GM19397 (cell line): ENCODE data around the gene C1QL4.

Source experiments
- ATAC-seq: cut with Tn5 transposase; IDR thresholded peaks from one replicate; pipeline ENCODE4 v1.9.1; 2021; ENCODE audit warnings: mild to moderate bottlenecking, moderate library complexity; ENCODE audit not compliant: unreplicated experiment

C1QL4 gene

DNA sequence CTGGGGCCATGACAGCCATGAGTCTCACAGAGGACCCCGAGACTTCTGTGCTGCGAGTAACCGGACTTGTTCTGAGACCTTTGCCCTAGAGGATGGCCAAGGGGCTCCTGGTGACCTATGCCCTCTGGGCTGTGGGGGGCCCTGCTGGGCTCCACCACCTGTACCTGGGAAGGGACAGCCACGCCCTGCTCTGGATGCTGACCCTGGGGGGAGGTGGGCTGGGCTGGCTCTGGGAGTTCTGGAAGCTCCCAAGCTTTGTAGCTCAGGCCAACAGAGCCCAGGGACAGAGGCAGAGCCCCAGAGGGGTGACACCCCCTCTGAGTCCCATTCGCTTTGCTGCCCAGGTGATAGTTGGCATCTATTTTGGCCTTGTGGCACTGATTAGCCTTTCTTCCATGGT, 11.8 kb upstream of the C1QL4 start:
- ATAC-seq, result no peak

DNA sequence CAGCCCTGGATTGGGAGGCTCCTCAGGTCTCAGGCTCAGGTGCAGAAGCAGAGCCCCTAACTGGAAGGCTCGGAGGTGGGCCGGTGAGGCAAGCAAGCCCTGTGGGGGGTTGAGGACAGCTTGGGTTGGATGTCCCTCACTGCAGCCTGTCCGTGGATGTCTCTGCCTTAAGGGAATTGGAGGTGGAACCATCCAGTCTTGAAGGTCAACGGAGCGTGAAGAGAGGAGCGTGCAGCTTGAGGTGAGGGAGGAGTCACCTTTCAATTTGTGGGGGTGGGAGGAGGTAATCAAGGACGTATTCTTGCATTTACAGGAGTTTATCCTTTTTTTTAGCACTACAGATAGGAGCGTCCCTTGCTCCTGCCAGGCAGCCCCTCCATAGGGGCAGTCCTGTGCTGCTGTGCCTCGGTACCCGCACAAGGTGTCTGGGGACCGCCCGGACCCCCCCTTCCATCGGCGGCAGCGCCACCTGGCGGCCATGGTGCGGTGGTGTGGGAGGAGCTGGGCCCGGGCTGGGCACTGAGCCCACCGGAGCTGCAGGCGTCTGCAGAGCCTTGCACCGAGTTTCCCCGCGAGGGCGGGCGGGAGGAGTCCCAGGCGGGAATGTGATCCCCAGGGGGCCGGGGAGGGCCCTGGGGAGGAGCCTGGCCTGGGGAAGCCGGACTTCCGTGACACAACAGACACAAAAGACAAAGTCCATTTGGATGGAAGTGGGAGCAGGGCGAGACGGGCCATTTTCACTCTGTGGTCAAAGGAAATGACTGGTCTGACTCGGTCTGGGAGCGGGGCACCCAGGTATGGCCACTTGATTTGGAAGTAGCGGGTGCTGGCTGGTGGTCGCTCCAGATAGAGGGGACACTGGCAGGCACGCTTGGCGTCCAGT, 10.6 kb upstream of the C1QL4 start:
- peak; percentile 45 for ATAC-seq

DNA sequence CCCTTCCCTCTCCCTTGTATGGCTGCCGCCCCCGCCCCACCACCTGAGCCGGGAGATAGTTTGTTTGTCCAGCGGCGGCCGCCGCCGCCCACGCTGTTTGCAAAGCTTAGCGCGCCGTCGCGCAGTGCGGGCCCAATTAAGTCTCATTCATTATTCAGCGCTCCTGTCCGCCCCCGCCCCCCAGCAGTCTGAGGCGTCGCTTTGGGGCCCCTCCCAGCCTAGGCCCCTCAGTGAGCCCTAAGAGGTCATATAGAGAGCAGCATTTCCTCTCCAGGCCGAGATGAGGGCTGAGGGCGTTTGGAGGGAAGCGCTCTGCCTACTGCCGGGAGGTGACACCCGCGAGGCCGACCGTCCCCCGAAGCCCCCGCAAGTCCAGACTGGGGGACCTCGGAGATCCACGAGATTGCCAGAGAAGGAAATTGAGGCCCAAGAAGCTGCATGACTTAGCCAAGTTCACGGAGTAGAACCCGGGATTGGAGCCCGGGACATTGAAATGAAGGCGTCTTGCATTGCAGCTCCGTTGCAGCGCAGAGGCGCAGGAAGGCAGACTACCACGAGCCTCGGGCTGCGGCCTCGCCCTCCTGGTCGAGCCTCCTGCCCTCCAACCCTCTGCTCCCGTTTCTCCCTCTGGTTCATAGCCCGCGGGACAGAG, 9.8 kb upstream of the C1QL4 start, which contains the start of gene DNAJC22:
TSS of gene DNAJC22 (plus strand) at position 230 of the 652 bp plus-strand sequence. CDS start 1,985 bp downstream, outside the sequence.
- no peak for ATAC-seq

DNA sequence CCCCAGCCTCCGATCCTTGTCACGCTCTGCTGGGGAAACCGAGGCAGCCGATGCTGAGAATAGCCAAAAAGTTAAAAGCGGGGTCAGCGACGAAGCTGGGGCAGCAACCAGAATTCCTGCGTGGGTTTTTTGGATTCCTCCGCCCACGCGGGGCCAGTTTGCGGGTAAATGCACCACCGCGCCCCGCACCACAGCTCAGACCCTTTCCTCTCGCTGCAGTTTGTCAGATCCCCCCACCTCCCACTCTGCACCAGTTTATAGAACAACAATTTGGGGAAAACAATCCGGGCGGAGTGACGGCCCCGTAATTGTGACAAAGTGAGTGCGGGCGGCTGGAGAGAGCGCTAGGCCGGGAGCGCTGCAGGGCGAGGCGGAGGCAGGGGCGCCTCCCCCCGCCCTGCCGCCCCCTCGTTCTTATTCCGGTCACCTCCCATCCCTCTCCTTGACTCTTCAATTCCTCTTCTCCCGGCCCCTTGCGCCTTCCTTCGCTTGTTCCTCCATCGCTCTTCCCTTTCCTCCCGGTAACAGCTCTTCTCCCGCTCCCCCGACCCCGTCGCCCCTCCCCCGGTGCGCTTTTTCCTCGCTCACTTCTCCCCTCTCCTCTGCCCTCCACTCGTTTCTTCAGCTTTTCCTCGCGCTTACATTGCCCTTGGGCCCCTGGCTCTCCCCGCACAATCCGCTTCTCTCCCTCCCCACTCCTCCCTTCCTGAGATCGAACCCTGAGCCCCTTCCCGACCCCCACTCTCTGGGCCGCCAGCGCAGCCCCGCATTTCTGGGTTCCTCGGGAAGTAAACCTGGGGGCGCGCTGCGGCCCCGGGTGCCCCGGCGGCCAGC, 9.1 kb upstream of the C1QL4 start:
- no peak for ATAC-seq

DNA sequence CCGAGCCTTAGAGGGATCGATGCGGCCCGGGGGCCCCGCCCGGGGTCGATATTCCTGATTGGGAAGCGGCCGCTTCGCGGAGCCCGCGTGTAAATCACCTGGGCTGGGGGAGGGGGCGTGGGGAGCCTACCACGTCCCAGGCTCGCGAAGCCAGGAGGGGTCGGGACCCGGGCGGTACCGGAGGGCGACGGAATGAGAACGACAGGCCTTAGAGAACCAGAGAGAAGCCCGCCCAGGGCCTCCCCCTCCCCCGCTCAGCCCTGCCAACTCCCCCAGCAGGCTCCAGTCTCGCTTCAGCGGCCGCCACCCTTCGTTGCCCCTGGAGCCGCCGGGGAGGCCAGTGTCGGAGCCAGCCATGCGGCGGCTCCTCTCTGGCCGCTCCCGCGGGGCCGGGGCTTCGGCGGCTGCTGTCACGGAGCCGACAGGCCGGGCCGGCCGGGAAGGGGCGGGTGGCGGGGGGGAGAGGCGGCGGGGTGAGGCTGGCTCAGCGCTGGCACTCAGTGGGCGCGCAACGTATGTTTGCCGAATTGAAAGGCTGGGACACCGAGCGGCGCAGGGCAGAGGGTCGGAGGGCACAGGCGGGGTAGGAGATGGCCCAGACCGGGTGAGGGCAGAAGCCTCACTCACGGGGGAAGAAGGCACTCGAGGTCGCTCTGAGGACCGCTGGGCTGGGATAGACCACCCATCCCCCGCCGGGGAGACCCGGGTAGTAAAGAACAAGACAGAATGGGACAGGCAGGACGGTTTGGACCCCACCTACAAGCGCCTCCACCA, 8.2 kb upstream of the C1QL4 start:
- no peak for ATAC-seq

DNA sequence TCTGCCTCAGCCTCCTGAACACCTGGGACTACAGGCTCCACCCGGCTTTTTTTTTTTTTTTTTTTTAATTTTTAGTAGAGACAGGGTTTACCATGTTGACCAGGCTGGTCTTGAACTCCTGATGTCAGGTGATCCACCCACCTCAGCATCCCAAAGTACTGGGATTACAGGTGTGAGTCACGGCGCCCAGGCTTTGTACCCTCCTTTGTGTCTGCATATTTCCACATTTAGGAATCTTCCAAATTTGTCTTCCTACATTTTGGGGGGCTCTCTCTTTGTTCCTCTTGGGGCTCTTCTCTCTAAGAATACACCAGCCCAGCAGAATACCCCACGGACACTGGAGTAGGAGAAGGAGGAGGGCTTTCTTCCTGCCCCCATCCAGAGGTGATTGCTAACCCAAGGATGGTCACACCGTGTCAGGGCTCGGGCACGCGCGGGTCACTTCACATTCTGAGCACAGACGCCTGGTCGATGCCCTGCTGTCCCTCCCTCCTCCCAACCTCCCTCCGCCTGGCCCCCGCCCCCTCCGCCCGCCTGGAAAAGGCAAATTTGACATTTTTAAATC, 7.6 kb upstream of the C1QL4 start:
- ATAC-seq, result no peak

DNA sequence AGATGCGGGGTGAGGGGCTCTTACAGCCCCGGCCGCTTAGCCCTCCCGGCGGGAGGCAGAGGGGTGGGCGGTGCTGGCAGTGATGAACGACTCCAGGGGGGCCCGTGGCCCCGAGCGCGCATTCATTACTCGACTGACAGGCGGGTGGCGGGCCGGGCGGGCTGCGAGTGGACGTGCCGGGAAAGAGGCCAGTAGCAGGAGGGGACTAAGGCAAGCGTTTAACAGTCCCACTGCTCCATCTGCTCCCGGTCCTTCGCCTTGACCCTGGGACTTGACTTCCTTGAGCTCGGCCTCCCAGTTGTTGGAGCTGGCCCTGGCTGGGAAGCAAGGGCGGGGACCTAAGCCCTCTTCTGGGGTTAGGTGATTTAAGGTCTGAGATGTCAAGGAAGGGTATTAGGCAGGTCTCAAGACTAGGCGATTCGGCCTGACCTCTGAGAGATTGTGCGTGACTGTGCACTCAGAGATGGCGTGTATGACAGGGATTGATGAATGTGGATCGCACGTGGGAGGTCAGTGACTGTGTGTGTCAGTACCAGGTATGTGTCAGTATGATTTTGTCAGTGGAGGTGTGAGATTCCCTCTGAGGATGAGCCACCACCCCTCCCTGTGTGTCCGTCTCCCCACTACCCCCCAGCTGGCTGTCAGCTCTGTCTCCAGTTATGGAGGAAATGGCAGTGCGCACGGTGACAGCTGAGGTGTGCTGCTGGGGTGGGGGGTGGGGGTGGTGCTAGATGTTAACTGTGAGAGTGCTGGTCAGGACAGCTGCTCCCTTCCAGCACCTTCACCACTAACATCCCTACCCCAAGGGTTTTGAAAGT, 6.1 kb upstream of the C1QL4 start:
- ATAC-seq, result no peak

DNA sequence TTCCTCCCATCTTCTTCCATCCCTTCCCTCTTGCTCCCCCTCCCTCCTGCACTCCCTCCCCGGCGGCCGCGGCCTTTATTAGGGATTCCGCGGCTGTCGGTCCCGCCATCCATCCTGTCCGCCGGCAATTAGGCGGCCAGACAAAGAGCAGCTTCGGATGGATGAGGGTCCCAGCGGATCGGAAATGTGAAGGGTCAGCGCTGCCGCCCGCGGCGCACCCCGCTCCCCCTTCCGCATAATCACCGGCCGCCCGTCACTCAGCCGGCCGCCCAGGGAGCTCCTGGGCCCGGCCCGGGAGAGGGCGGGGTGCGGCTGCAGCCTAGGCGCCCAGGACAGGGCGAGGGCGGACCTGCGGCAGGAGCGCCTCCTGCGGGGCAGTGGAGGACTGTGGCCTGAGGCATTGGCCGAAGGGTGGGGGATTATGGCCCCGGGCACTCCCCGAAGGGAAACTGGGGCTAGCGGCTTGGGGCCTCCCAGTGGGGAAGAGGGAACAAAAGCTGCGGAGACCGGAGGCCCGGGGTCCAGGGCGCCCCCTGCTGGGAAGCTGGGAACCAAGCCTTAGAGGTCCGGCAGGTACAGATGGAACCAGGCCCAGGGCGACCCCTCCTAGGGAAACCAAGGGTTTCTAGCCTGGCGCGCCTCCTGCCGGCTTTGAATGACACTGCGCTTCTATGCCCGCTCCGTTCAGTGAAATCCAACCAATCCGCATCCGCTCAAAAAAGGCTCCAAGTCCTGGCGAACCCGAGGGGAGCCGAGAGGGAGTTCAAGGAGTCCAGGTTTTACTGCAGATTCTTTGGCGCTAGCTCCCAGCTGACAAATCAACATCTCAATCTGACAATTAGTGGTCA, 5.3 kb upstream of the C1QL4 start:
- ATAC-seq, result no peak

DNA sequence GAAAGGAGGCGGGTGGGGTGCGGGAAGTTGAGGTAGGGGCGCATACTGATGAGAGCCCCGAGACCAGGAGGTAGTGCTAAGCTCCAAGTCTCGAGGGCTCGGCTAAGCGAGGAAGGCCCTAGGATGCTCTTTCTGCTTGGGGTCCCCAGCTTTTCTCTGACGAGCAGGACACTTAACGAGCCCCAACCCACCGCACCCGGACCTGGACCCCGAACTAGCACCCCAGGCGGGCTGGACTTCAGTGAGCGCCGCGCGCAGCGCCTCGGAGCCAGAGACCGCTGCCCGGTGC, 4.7 kb upstream of the C1QL4 start:
- no peak for ATAC-seq

DNA sequence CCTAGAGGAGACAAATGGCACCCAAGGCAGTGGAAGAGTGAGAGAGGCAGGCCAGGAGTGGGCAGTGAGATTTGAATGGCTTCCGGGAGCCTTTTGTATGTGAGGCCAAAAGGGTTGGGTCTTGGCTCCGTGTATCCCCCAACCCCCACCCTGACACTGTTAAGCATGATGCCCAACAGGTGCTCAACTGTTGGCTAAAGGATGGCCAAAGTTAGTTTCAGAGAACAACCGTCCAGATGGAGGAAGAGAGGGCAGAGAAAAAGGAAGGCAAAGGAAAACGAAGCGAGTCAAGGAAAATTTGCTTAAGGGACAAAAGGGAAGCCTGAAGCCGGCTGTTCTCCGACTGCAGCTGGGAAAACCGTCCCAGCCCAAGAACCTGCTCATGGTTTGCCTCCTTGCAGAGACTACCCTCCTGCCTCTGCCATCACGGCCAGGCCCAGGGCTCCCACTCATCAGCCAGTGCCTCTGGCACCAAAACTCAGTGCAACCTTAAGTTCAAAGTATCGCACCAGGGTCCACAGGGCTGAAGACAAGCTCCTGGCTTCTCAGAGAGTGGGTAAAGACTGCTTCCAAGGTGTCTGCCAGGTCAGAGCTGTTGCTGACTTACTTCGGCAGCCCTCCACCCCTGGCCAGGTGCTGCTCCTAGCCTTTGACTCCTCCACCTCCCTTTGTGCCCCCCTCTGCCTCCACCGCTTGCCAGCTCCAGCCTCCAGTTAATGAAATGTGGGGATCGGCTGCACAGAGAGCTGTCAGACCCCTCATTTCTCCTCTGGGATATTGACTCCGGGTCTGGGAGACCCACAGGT, 4.2 kb upstream of the C1QL4 start:
- ATAC-seq, result no peak

DNA sequence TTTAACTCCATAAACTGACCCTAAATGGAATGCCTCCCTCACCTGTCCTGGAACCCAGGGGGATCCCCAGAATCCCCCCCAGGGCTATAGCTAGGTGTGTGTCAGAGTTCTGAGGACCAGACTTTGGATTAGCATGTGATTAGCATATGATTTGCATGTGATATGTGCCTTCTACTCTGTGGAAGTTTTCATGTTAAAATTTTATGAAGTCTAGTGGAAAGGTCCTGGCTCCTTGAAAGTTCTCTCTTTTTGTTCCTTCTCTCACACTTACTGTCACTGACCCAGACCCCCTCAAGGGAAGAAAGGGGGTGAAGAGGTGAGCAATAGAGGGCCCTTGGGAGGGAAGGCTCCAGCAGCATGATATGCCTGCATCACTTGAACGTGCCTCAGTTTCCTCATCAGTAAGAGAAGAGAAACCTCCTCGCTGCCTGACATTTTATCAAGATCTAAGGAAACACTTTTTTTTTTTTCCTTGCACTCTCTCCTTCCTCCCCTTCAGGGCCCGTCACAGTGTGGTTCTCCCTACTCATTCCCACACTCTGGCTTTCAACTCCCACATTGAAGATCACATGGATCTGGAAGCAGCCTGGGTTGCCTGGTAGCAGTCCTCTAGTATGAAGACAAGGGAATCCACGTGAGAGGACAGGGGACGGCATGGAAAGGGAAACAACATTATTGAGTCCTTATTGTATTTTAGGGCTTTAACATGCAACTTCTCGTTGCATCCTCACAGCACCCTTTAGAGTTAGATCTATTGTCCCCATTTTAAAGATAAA, 3.3 kb upstream of the C1QL4 start:
- no peak for ATAC-seq

DNA sequence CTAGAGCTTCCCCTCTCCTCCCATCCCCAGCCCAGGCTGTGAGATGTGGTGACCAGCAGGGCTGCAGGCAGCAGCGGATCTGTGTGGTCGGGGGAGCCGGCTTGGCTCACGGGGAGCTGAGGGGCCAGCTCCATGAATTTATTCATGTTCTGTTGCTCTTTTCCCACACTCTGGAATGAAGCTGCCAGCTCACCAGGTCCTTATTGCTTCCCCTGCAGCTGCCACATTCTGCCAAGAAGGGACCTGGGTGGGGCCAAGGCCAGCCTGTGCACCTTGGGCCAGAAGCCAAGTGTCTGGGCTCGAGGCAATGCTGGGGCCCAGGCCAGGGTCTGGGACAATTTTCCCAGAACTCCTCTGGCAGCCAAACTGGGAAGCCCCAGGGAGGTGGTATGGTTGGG, 2.5 kb upstream of the C1QL4 start:
- no peak for ATAC-seq

DNA sequence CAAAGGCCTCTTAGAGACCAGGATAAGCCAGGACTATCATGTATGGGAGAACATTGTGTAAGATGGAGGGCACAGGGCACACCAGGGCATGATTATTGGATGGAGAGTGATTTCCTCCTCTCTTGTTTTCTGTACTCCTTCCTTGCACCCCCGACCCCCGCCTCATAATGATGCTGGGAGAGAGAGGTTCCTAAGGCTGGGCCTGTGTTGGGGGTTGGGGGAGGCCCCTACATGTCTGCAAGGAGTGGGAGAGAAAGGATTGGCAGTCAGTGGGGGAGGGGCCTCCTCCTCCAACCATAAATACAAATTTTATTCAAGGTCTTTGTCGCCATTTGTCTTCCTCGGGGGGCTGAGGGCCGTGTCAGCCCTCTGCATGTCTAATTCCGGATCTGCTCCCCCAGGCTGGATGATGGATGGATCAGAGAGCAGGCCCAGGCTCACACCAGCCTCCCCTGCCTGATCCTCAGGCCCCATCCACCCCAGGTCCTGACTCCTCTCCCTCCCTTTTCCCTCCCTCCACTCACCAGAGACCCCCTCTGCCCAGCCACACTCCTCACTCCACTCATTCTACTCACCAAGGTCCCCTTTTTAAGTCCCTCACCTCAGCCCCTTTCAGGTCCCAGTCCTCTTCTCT, 2.0 kb upstream of the C1QL4 start:
- no peak for ATAC-seq

DNA sequence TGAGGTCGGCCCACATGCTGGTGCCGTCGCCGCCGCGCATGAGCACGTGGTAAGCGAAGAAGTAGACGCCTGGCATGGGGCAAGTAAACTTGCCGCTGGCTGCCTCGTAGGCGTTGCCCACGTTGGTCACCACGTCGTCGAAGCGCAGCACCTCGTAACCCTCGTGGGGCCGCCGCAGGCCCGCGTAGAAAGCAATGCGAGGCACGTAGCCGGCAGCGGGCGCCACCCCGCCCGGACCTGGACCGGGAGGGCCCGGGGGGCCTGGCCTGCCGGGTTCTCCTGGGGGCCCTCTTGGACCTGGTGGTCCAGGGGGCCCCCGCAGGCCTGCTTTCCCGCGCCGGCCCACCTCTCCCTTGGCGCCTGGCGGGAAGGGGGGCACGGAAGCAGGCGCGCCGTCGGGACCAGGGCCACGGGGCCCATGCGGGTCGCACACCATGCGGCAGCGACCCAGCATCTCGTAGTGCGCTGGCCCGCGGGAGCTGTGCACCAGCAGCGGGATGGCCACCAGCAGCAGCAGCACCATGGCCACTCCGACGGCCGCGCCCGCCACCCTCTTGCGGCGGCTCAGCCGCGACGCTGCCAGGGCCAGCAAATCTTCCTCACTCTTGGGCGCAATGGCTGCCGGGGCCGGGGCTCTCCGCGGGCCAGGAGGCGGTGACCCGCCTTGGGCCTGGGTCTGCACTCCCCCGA, 888 bp downstream of the C1QL4 start:
- ATAC-seq, result no peak

DNA sequence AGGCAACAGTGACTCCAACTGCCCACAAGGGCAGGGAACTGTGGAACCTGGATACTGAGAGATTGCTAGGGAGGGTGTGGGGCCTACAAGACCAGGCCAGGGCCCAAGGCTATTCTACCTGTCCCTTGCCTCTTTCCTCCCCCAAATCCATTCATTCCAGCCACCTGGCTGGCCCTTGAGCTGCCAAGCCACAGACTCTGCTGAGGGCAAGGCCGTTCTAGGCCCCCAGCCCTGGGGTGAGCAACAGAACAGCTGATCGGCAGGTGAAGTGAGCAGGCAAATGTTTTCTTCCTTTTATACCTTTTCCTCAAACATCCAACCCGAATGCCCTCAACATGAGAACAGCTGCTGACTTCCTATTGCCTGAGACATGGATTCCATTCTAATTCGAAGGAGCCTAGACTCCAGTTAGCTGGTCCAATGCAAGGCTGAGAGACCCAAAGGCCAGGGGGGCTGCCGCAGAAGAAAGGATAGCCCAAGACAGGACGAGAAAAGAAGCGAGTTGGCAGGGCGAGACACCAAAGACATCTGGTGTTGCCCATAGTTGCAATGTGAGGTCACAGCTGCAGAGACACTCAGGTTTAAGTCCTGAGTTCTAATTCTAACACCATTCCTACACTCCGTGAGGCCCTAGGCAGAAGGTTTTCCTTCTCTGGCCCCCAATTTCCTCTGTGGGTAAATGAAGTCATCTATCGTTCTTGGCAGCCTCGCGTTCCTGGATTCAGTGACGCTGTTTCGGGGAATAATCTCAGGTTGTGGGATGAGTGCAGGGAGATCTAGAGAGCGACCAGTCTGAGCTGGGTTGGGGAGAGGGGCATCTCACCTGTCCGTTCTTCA, 1.7 kb downstream of the C1QL4 start:
- ATAC-seq, result no peak
